ENCODE measurements around the gene LYRM4.

GRCh38 chr6:5105146-5105545 is 155.6 kb downstream of the LYRM4 start:
- TF ChIP-seq CTCF (conservative IDR thresholded peaks at IDR 0.05) (no peak), EZH2 (IDR thresholded peaks at IDR 0.05; ENCODE audit: low read depth) (no peak)
